HG03457 (cell line): ENCODE results near the gene SCO1.

ENCODE experiments used
- ATAC-seq: cut with Tn5 transposase; IDR thresholded peaks from one replicate; pipeline ENCODE4 v1.9.1; 2021; ENCODE audit warnings: moderate number of reproducible peaks; ENCODE audit not compliant: unreplicated experiment

Gene SCO1

DNA sequence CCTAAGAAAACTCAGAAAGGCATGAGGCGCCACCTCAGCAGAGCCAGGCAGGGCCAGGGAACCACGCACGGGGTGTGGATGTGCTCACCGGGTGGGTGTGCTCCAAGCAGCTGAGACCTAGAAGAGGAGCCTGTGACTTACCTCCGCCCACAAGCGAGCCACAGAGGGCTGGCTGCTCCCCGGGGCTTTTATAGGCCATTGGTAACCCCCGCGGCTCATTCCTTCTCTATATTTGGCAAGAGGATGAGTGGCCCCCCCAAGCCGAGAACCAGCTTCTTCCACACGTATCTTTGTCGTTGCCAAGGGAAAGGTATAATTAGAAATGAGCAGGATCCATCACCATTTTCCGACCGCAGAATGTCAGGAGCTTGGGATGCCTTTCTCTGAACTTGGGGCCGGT, 40.2 kb downstream of the SCO1 start, which contains the start of gene MYH3:
TSS of gene MYH3 (minus strand) at position 162 of the 400 bp plus-strand sequence. CDS start 2,245 bp downstream, outside the sequence.
- no peak for ATAC-seq

GRCh38 chr17:10653987-10654386, 43.3 kb downstream of the SCO1 start:
- ATAC-seq: no peak

- no peak for ATAC-seq
These were observed 44.2 kb downstream of the SCO1 start for GRCh38 chr17:10652984-10653659.

GRCh38 chr17:10651927-10652326, 45.4 kb downstream of the SCO1 start:
- ATAC-seq: no peak

- ATAC-seq: no peak
These were observed 47.7 kb downstream of the SCO1 start for GRCh38 chr17:10649602-10650001.

- no peak for ATAC-seq
These were observed 48.4 kb downstream of the SCO1 start for GRCh38 chr17:10648956-10649355.

DNA sequence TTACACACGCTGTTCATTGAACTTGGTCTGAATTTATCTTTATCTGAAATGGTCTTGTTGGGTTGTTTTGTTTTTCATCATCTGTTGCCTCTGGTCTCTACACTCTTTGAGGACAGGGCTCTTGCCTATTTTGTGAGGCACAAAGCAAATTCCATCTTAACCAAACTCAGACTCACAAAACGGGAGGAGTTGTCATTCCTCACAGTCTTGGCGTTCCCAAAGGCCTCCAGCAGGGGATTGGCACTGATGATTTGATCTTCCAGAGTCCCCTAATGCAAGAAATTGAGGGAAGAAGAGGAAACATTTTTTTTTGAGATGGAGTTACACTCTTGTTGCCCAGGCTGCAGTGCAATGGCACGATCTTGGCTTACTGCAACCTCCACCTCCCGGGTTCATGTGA, 49.0 kb downstream of the SCO1 start:
- ATAC-seq: no peak

- no peak for ATAC-seq
These were observed 50.8 kb downstream of the SCO1 start for GRCh38 chr17:10646392-10646990.

- ATAC-seq: no peak
These were observed 56.9 kb downstream of the SCO1 start for GRCh38 chr17:10640475-10640874.

GRCh38 chr17:10638151-10638550, 59.2 kb downstream of the SCO1 start:
- no peak for ATAC-seq

DNA sequence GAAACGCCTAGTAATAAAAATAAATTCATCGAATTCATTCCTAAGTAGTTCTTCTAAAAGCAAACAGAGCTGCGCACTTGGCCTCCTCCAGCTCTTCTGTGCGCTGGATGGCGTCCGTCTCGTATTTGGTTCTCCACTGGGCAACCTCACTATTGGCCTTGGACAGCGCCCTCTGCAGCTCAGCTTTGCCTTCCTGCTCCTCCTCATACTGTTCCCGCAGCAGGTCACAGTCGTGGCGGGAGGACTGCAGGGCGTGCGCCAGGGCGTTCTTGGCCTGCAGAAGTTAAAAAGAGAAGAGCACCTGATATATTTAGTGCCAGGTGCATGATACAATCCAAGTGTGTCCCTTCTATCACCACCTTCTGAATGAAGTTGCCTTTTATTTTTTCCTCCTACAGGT, 62.0 kb downstream of the SCO1 start:
- no peak for ATAC-seq

GRCh38 chr17:10633738-10634379, 63.5 kb downstream of the SCO1 start:
- ATAC-seq: peak; percentile 89

- ATAC-seq: no peak
These were observed 65.6 kb downstream of the SCO1 start for GRCh38 chr17:10631701-10632100.

DNA sequence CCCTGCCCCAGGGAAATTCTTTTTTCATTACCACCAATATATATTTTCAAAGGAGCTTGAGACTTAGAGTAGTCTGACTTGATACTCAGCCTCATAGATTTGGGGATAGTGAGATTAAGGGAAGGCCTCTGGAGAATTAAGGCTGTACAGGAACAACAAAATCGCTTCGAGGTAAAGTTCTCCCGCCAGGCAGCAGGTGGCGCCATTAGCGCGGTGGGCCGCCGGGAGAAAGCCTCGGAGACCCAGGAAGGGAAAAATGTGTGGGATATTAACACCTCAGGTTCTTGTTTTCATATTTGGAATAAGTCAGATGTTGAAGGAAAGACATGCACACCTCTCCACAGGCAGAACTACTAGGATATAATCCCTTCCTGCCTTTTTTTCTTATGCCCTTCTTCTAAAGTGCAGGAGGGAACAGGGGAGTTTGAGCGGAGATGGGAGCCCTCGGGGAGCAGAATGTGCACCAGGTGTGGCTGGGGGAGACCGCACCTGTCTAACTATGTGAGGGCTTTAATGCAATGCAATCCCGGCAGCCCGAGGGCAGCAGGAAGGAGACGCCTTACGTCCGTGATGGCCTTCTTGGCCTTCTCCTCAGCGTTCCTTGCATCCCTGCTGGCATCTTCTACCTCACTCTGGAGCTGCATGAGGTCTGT, 66.2 kb downstream of the SCO1 start:
- no peak for ATAC-seq

DNA sequence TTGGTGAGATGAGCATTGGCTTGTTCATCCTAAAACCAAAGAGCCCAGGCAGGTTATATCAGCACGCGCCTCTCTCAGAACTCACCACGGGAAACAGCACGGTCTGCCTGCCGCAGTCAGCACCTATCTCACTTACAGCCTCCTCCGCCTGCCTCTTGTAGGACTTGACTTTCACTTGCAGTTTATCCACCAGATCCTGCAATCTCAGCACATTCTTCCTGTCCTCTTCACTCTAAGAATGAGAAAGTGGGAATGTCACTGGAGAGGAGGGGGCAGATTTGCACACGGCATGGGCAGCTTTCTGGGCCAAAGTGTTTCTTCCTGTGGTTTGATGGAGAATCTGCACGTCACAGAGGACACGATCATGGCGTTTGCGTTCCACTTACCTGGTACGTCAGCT, 67.6 kb downstream of the SCO1 start:
- no peak for ATAC-seq

DNA sequence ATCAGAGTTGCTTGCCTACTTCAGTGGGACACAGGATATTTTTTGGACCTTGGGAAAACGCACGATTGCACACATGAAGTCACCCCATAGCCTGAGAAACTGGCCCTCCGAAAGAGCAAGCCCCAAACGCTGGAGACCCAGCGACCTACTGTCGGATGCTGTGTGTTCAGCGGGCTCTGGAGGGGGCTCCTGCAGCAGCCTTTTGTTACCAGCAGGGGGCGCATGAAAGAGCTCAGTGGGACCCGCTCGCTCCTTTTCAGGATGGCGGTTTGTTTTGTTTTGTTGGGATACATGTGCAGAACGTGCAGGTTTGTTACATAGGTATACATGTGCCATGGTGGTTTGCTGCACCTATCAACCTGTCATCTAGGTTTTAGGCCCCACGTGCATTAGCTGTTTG, 68.6 kb downstream of the SCO1 start:
- no peak for ATAC-seq

- no peak for ATAC-seq
These were observed 70.9 kb downstream of the SCO1 start for GRCh38 chr17:10626390-10626789.

DNA sequence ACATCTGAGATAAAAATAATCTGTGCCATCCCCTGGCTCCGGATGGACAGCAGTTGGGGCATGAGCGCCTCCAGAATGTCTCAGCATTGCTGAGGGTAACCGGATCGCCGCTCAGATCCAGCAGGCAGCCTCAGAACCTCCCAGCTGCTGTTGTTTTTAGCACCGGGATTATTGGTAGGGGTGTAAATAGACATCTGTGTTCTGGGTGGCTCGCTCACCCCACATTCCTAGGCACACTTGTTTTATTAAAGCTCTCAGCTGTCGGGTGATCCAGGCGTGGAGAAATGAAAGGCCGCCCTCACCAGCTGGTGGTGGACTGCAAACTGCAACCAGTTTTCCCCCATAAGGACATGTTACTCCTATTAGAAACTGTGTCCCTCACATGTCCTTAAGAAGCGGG, 72.4 kb downstream of the SCO1 start:
- no peak for ATAC-seq

DNA sequence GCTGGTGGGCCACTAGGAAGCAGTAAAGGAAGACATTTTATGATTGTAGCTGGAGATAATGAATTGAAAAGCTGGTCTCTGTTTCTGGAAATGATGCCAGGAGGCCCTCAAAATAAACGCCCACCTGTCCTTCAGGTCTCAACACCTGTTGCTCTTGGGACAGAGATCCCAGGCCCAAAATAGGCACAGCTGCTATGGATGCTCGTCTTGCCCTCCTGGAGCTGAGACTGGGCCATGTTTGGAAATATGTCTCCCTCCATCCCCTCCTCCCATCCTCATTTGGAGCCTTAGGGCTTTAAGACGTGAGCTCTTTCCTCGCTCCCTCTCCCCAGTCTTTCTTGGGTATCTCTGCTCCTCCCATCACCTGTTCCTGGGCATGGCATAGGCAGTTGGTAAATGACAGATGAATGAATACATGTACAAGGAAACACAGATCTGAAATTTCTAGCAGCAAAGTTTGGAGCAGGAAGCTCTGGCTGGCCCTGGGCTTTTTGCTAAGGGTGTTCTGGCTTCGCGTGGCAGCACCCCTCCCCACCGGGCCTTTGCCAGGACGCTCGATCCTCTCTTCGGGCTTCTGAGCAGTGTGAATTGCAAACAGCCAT, 73.5 kb downstream of the SCO1 start:
- no peak for ATAC-seq

- ATAC-seq: no peak
These were observed 74.5 kb downstream of the SCO1 start for GRCh38 chr17:10622617-10623485.
